ENCODE results near the gene LTA4H. TPM values are rescaled to one million over a fixed set of nuclear protein-coding genes. Genes with fewer than 3 reads are reported as not detected.

Gene LTA4H
- total RNA-seq, 2 donors from 2014 or later = 112 to 141 TPM

- no peaks in the 10 kb centered on the region for H3K36me3 Mint-ChIP-seq (ENCODE audit: low read depth)
- peaks cover 19% of the 10 kb centered on the region for H3K4me1 Mint-ChIP-seq
- no peaks in the 10 kb centered on the region for H3K36me3 ChIP-seq (ENCODE audit: control insufficient read depth, insufficient read depth, low read length)
- peaks cover 13% of the 10 kb centered on the region for H3K4me1 ChIP-seq (ENCODE audit: control insufficient read depth, insufficient read depth, low read length)
- no peak overlapping the region for H3K27ac Mint-ChIP-seq
- H3K27ac ChIP-seq (ENCODE audit: low read depth, low read length) = peak overlapping the region; percentile 94
- no peak overlapping the region for H3K4me3 Mint-ChIP-seq
- peak; percentile 66 for TF ChIP-seq CTCF (conservative IDR thresholded peaks at IDR 0.05)
- H3K9ac ChIP-seq (ENCODE audit: extremely low read depth, low read length, poor library complexity, severe bottlenecking) = no peak overlapping the region
- WGBS, 2 experiments (ENCODE audit: insufficient coverage in 1 of 2, insufficient read length in 1 of 2) = 40 to 62% methylated on average over 5 to 7 of the region's 7 CpGs
- peaks cover 3% of the 10 kb centered on the region for H3K9me3 Mint-ChIP-seq
- no peaks in the 10 kb centered on the region for H3K27me3 Mint-ChIP-seq (ENCODE audit: insufficient read depth)
- H3K9me3 ChIP-seq (ENCODE audit: control insufficient read depth, low read length) = no peaks in the 10 kb centered on the region
- DNase-seq = peak; percentile 82
- H3K4me3 ChIP-seq (ENCODE audit: low read length) = no peak overlapping the region
- H3K27me3 ChIP-seq (ENCODE audit: control insufficient read depth, insufficient read depth, low read length, poor library complexity, severe bottlenecking) = no peaks in the 10 kb centered on the region
Observed at GRCh38 chr12:96070670-96071279, 35.4 kb upstream of the LTA4H start.

DNA sequence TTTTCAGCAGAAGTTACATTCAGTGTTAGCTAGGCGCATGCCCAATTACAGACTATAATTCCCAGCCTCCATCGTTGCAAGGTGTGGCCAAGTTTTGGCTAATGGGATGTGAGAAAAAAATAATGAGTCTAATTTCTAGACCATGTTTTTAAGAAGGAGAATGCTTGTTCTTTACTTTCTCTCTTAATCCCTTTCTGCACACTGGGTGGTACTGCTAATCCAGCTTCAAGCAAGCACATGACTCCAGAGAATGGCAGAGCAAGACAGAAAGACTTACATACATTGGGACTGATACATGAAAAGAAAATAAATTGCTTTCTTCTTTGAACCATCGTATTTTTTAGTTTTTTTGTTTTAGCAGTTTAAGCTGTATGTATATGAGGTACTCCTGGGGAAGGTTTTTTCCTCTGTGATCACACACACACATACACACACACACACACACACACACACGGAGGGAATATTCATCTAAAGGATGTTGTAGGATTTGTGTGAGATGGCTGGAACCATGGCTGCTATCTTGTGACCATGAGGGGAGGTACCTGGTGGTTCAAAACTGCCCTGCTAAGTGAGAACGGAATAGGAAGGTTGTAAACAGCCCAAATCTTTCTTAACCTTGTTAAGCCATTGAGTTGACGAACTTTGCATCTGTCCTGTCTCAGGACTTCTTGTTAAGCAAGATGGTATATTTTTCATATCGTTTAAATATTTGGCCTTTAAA, 34.3 kb upstream of the LTA4H start:
- H3K4me1 Mint-ChIP-seq = peaks cover 17% of the 10 kb centered on the region
- Histone ChIP-seq H3K27me3 (ENCODE audit: control insufficient read depth, insufficient read depth, low read length, poor library complexity, severe bottlenecking) (no peaks in the 10 kb centered on the region), H3K4me3 (ENCODE audit: low read length) (no peak overlapping the region), H3K9ac (ENCODE audit: extremely low read depth, low read length, poor library complexity, severe bottlenecking) (no peak overlapping the region), H3K27ac (ENCODE audit: low read depth, low read length) (no peak overlapping the region), H3K36me3 (ENCODE audit: control insufficient read depth, insufficient read depth, low read length) (no peaks in the 10 kb centered on the region), H3K9me3 (ENCODE audit: control insufficient read depth, low read length) (no peaks in the 10 kb centered on the region), H3K4me1 (ENCODE audit: control insufficient read depth, insufficient read depth, low read length) (peaks cover 13% of the 10 kb centered on the region)
- peaks cover 3% of the 10 kb centered on the region for H3K9me3 Mint-ChIP-seq
- no peaks in the 10 kb centered on the region for H3K36me3 Mint-ChIP-seq (ENCODE audit: low read depth)
- no peak overlapping the region for H3K4me3 Mint-ChIP-seq
- 94 to 98% methylated on average over 3 to 6 of the region's 7 CpGs for WGBS, 2 experiments (ENCODE audit: insufficient coverage in 1 of 2, insufficient read length in 1 of 2)
- no peak for TF ChIP-seq CTCF (conservative IDR thresholded peaks at IDR 0.05)
- H3K27ac Mint-ChIP-seq = no peak overlapping the region
- no peaks in the 10 kb centered on the region for H3K27me3 Mint-ChIP-seq (ENCODE audit: insufficient read depth)
- DNase-seq = no peak

DNA sequence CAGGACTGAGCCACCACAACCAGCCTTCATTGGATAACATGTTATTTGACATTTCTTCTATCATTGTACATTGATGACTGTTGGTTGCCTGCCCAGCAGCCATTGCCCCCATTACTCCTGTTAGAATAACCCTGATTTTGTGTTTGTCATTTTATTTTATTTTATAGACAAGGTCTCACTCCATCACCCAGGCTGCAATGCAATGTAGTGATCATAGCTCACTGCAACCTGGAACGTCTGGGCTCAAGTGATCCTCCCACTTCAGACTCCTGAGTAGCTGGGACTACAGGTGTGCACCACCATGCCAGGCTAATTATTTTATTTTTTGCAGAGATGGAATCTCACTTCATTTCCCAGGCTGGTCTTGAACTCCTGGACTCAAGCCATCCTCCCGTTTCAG, 33.2 kb upstream of the LTA4H start:
- Mint-ChIP-seq H3K4me3 (no peak overlapping the region), H3K27me3 (ENCODE audit: insufficient read depth) (no peaks in the 10 kb centered on the region), H3K9me3 (peaks cover 3% of the 10 kb centered on the region), H3K4me1 (peaks cover 13% of the 10 kb centered on the region), H3K27ac (no peak overlapping the region), H3K36me3 (ENCODE audit: low read depth) (no peaks in the 10 kb centered on the region)
- no peak for TF ChIP-seq CTCF (conservative IDR thresholded peaks at IDR 0.05)
- no peak overlapping the region for H3K4me3 ChIP-seq (ENCODE audit: low read length)
- no peaks in the 10 kb centered on the region for H3K36me3 ChIP-seq (ENCODE audit: control insufficient read depth, insufficient read depth, low read length)
- no peak for DNase-seq
- WGBS, 2 experiments (ENCODE audit: insufficient coverage in 1 of 2, insufficient read length in 1 of 2) = 91 to 100% methylated on average over 1 to 2 of the region's 2 CpGs
- no peaks in the 10 kb centered on the region for H3K27me3 ChIP-seq (ENCODE audit: control insufficient read depth, insufficient read depth, low read length, poor library complexity, severe bottlenecking)
- no peak overlapping the region for H3K27ac ChIP-seq (ENCODE audit: low read depth, low read length)
- no peaks in the 10 kb centered on the region for H3K9me3 ChIP-seq (ENCODE audit: control insufficient read depth, low read length)
- H3K9ac ChIP-seq (ENCODE audit: extremely low read depth, low read length, poor library complexity, severe bottlenecking) = no peak overlapping the region
- peaks cover 6% of the 10 kb centered on the region for H3K4me1 ChIP-seq (ENCODE audit: control insufficient read depth, insufficient read depth, low read length)
